Anterior cingulate cortex (tissue), 58 donors: ENCODE measurements around the gene RAI14.

ENCODE experiments used
- DNase-seq, 58 donors: peaks; one replicate each; lab custom pipeline; 2025; lab: John Stamatoyannopoulos, UW

RAI14 gene

DNA sequence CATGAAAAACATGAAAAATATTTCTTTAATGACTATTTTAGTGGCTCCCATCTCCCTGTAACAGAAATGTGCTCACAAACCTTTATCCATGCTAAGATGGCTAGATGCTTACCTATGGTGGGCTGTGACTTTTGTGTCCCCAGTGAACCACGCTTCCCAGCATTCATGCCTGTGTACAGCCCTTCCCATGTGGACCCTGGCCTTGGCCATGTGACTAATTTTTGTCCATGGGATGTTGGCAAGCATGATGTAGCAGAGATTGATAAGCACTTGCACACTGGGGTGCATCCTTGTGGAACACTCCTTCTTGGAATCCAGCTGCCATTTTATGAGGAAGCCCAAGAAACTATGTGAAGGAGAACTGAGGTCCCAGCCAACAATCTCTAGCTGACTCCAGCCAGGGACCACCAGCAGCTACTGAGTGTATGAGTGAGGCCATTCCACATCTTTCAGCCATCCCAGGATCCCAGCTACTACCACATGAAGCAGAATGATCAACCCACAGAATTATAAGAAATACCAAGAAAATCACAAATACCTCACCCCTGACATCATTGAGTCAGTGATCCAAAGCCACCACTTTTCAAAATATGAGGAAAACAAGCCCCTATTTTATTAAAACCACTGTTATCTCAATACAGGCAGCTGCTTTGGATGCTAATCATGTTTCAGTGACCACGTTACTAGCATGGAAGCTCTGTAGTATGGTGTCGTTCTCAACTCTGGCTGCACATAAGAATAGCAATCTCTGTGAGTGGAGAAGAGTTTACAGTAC is 16.1 kb upstream of the RAI14 start:
- no peak for DNase-seq

DNA sequence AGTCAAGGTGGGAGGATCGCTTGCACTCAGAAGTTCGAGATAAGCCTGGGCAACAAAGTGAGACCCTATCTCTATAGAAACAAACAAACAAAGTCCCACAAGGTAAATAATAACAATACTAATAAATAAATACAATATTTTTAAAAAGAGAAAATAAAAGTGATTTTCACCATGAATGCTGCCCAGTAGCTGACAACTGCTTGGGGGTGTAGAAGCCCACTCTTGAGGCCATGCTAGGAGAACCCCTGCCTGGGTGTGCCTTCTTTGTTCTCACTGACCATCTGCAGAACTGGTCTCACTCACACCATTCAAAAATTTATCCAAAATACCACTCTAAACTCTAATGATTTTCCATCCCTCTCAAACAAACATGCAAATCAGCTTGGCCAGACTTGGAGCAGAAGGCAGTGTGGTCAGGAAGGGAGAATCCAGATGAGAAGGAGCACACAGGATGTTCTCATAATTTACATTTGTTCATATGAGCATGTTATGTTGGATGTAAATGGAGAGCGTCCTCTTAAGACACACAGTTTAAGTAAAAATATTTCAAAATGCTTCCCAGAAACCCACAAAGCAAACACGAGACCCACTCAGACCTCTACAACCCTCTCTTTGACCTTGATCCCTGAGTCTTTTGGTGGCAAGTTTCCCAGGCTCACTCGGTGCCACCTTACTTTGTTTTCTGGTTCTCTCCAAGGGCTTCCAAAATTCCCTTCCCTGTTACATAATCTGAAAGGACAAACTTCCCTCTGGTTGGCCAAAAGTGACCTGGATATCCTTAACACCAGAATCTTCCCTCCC is 7.9 kb upstream of the RAI14 start:
- no peak for DNase-seq

DNA sequence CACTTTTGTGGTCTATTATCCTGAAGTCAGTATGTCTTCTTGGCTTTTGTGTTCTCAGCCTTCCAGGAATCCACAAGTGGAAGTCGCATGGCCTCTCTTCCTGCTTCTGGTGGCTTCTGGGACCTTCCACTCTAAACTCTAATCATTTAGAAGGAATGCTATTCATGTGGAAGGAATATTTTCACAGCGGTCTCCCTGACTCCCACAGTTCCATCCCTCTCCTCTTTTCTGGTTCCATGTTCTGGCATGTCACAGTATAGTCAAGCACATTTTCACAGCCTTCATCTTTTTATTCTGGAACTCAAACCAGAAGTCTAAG is 7.3 kb upstream of the RAI14 start:
- DNase-seq: no peak

DNA sequence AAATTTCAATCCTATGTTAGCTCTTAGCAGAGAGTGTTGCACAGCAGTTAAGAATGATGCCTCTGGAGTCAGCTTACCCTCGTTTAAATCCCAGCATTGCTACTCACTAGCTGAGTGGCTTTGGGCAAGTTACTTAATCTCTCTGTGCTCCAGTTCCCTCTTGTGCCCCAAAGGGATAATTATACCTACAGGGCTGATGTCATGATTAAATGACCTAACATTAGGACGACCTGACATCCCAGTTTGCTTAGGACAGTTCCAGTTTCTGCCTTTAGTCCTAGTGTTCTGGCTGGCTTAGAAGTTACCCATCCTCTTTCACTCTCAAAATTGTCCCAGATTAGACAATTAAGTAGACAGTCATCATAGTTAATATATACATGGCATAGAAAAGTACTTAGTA is 4.3 kb upstream of the RAI14 start:
- DNase-seq: no peak

- no peak for DNase-seq
These were observed 3.7 kb upstream of the RAI14 start for GRCh38 chr5:34652466-34652865.

DNA sequence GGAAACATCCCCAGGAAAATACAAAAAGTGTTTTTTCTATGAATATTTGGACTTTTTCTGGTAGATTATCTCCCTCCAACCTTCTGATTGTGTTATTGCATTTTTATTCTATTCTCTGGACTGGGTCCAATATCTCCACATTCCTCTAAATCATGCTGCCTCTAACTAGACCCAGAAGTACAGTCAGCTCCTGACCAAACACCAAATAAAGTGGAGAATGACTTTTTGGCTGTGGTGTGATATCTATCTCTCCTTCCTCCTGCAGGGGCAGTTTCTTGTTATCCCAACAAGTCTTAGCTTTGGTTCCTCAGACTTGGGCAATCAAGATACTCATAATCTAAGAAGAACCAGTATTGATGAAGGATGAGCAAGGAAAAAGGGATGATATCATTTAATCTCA is 3.2 kb upstream of the RAI14 start:
- DNase-seq: no peak

- DNase-seq: no peak
These were observed 2.4 kb upstream of the RAI14 start for GRCh38 chr5:34653708-34654107.

DNA sequence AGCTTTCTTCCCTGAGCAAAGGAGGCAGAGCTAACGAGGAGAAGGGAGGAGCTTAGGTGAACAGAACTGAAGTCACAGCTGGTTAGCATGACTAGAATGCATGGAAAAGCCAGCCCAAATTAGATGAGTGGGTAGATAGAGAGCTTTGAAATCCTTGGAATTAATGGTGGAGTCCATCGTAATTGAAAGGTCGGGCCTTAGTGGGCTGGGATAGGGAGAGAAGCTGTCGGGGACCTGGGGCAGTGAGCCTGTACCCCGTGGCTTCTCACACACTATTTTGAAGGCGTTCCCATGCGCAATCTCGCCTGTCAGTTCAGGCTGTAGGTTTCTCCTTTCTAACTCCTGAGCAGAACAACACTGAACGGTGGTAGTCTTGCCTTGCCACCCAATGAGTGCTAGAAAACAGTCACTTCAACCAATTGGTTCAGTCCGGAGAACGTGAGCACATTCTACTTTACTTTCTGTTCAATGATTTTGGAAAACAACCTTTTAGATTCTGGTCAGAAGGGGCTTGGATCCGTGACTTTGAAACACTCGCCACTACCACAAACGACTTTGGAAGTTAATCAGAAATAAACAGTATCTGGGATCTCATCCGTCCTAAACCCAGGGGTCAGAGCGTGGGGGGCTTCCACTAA is 655 bp upstream of the RAI14 start:
- peak in 52 of 58 donors; percentile 5 to 71 (median 35) for DNase-seq

GRCh38 chr5:34656700-34657273 is 659 bp downstream of the RAI14 start:
- peak in 13 of 58 donors; percentile 7 to 44 (median 15) for DNase-seq

DNA sequence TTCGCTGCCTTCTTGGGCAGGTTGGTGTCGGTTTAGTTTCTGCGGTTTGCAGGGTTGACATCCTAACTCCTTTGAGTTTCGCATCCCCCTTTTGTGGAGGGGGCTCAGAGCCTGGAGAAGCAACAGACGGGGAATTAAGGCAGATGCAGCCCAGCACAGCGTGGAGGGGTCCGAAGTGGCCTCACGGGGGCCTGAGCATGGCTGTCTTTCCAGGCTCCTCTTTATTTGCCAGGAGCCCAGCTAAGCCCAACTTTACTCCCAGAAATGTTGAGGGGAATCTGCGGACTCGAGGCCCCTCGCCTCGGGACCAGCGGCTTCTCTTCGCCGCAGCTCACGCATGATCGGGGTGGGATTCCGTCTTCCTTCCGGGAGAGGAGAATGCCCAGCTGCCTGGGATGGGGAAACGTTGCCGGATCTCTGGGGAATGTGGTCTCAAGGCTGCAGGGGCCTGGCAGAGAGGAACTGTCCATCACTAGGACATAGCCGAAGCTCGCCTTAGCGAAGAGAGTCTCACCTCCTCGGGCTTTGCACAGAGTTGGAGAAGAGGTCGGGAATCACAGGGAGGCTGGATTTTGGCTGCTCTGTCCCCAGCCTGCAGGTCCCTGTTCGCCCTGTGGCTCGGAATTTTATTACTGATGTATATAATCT is 1.3 kb downstream of the RAI14 start:
- peak in 13 of 58 donors; percentile 1 to 29 (median 6) for DNase-seq

- no peak for DNase-seq
These were observed 1.9 kb downstream of the RAI14 start for GRCh38 chr5:34657988-34658387.

GRCh38 chr5:34659168-34659567 is 3.0 kb downstream of the RAI14 start:
- no peak for DNase-seq

DNA sequence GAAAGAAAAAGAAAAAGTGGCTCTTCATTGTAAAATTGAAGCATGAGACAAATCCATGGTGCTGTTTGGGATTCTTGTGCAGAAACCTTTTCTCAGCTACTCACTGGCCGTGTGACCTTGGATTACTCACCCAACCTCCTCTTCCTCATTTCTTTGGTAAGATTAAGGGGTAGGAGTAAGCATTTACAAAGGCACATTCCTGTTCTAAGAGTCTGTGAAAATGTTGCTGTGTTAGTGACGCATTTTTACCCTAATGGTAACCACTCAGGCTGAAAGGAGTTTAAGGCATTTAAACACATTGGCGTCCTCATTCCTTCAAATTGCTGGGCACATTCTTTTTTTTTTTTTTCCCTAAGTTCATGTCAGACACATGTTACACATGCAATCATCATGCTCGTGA is 4.3 kb downstream of the RAI14 start:
- no peak for DNase-seq

DNA sequence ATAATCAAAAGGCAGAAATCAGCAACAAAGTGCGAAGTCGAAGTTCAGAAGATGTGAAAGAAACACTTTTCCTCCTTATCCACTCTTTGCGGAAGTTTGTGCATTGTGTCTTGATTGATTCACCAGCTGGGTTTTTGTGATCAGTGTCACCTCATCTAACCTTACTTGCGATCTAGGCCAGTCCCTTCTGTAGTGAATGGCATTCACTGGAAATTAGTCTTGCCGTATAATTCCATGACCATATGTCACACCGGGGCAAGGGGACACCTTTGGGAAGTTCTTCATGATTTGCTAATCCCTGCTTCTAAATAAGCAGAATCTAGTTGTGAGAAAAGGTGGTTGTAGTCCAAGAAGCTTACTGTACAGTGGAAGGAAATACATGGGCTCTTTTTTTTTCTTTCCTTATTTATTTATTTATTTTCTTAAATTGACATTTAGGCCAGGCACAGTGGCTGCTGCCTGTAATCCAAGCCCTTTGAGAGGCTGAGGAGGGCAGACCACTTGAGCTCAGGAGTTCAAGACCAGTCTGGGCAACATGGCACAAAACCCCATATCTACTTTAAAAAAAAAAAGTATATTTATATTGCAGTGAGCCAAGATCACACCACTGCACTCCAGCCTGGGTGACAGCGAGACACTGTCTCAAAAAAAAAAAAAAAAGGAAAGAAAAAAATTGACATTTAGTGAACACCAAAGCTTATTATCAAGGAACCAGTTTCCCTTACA is 7.8 kb downstream of the RAI14 start:
- no peak for DNase-seq

DNA sequence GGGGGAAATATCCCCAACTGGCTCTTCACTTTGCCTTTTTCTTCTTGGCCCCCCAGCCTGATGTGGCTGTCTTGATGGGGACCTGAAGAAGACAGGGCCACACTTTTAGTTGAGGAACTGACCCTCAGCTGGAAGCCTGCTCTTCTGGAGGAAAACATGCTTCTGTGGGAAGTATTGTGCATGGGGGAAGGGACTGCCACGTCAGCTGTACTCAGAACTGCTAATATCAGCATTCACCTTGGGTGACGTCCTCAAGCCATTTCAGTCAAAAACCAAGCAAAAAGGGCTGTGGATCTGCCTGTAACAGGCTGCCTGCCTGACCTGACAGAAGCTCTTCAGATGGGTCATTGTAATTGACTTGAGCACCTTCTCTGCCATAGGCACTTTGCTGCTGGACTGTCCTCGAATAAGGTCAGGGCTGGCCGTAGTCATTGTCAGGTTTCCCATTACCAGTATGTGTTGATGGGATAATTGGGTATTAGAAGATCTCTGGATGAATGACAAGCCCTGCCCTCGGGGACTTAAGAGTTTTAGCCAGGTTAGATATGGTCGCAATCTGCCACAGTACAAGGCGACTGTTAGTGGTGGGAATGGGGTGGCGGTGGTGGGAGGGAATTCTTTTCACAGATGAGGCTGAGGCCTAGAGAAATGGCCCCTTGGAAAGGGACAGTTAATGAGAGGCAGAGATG is 10.4 kb downstream of the RAI14 start:
- no peak for DNase-seq

GRCh38 chr5:34667705-34668104 is 11.6 kb downstream of the RAI14 start:
- DNase-seq: no peak

DNA sequence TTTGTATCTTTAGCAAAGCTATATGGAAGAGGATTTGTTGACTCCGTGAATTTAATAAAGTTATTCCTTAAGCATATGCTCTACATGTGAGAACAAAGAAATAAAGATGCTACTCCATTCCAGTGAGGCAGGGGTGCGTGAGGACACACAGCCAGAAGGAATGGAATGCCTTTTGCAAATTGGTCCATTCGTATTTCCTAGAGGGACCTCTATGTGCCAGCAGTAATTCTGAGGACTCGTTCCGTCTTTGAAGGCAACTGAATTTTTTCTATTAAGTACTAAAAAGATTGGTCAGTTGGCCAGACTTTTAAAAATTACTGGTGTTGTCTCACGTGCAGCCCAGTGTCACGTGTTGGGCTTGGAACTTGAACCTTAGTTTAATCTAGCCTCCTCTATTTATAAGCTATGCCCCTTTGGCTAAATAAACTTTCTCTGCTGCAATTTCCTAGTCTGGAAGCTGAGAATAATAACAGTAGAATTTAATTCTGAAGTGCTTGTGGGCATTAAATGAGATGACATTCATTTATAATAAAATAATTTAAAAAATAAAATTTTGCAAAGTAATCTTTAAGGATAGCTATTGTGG is 13.9 kb downstream of the RAI14 start:
- no peak for DNase-seq

DNA sequence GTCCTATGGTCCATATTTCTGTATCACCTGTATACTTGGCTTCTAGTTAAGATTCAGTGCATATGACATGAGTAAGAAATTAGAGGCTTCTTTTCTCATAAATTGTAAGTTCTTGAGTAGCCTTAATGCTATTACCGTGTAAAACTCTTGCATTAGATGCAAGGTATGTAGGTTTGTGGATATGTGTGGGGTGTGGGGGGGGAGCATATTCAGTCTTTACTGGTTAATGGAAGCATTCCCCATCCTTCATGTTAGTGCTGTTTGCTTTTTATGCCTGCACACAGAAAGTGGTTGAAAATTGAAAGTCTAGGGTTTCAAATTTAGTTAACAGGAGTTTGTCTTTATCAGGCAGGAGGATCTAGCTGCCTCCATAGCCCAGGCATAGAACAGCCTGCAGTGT is 16.1 kb downstream of the RAI14 start:
- no peak for DNase-seq
